GM23338 (cell line): ENCODE results near the gene PIGR. TPM values are rescaled to one million over a fixed set of nuclear protein-coding genes. Genes with fewer than 3 reads are reported as not detected.

ENCODE experiments used
- ATAC-seq: fragments of 200-7000 bp; cut with Tn5 transposase; 3 replicates; pipeline ENCODE4 v1.9.1; 2020
- DNase-seq: peaks from one replicate; pipeline ENCODE4 v3.0.0-alpha.2; 2015; ENCODE audit warnings: low spot score
- H2AFZ ChIP-seq: fragments of 200-600 bp; sonication (generic); 2 replicates; pipeline ENCODE4 v1.8.0; 2016; ENCODE audit warnings: antibody characterized with exemption, mild to moderate bottlenecking, moderate library complexity
- H3F3A ChIP-seq: fragments of 200-600 bp; sonication (generic); replicated peaks from 2 replicates; pipeline ENCODE4 v1.8.0; 2017; ENCODE audit warnings: antibody characterized with exemption, mixed run types, low read depth
- H3K27ac ChIP-seq: fragments of 200-600 bp; sonication (generic); 2 replicates; pipeline ENCODE4 v1.6.1; 2016; ENCODE audit warnings: low read depth
- H3K27me3 ChIP-seq: fragments of 200-600 bp; sonication (generic); 2 replicates; pipeline ENCODE4 v1.8.0; 2016; ENCODE audit warnings: mild to moderate bottlenecking, mixed run types, moderate library complexity; ENCODE audit not compliant: insufficient read depth
- H3K36me3 ChIP-seq: fragments of 200-600 bp; sonication (generic); 2 replicates; pipeline ENCODE4 v1.8.0; 2016; ENCODE audit warnings: mild to moderate bottlenecking; ENCODE audit not compliant: insufficient read depth
- H3K4me1 ChIP-seq: fragments of 200-600 bp; sonication (generic); 2 replicates; pipeline ENCODE4 v1.8.0; 2016; ENCODE audit warnings: mild to moderate bottlenecking, moderate library complexity; ENCODE audit not compliant: insufficient read depth
- H3K4me2 ChIP-seq: fragments of 200-600 bp; sonication (generic); 2 replicates; pipeline ENCODE4 v1.7.1; 2017; ENCODE audit warnings: mixed run types
- H3K4me3 ChIP-seq: fragments of 200-600 bp; sonication (generic); 2 replicates; pipeline ENCODE4 v1.6.1; 2016; ENCODE audit warnings: mixed run types
- H3K79me2 ChIP-seq: fragments of 200-600 bp; sonication (generic); replicated peaks from 2 replicates; pipeline ENCODE4 v1.8.0; 2017; ENCODE audit warnings: mild to moderate bottlenecking; ENCODE audit not compliant: insufficient read depth
- H3K9me2 ChIP-seq: fragments of 200-600 bp; sonication (generic); 2 replicates; pipeline ENCODE4 v1.8.0; 2017; ENCODE audit not compliant: insufficient read depth
- H4K20me1 ChIP-seq: fragments of 200-600 bp; sonication (generic); replicated peaks from 2 replicates; pipeline ENCODE4 v1.8.0; 2017; ENCODE audit warnings: mild to moderate bottlenecking; ENCODE audit not compliant: insufficient read depth
- H3K27ac Mint-ChIP-seq: 2 replicates; pipeline ENCODE4 v1.8.0; 2020; ENCODE audit warnings: inconsistent platforms, mild to moderate bottlenecking, moderate library complexity, mixed read lengths
- H3K27me3 Mint-ChIP-seq: 3 replicates; pipeline ENCODE4 v1.8.0; 2022; ENCODE audit warnings: low read depth, mild to moderate bottlenecking, moderate library complexity, mixed read lengths, inconsistent platforms; ENCODE audit not compliant: insufficient read depth, poor library complexity
- H3K36me3 Mint-ChIP-seq: 3 replicates; pipeline ENCODE4 v1.8.0; 2021; ENCODE audit warnings: low read depth, mild to moderate bottlenecking, inconsistent platforms, moderate library complexity, mixed read lengths
- H3K4me1 Mint-ChIP-seq: 3 replicates; pipeline ENCODE4 v1.8.0; 2020; ENCODE audit warnings: mild to moderate bottlenecking, inconsistent platforms, mixed read lengths
- H3K4me3 Mint-ChIP-seq: 3 replicates; pipeline ENCODE4 v1.8.0; 2021; ENCODE audit warnings: moderate library complexity, mild to moderate bottlenecking, inconsistent platforms, mixed read lengths
- H3K9me3 Mint-ChIP-seq: 3 replicates; pipeline ENCODE4 v1.8.0; 2020; ENCODE audit warnings: moderate library complexity, mild to moderate bottlenecking, inconsistent platforms, mixed read lengths
- CREB1 ChIP-seq: fragments of 250-450 bp; sonication (Bioruptor Pico); IDR thresholded peaks from 2 replicates; pipeline ENCODE4 v1.5.0; 2020; ENCODE audit warnings: low read depth, mild to moderate bottlenecking, moderate library complexity
- EZH2 ChIP-seq: fragments of 200-600 bp; sonication (generic); IDR thresholded peaks from one replicate; pipeline ENCODE4 v1.8.0; 2017; ENCODE audit warnings: antibody characterized with exemption, mild to moderate bottlenecking, low read depth; ENCODE audit not compliant: unreplicated experiment
- EZH2phosphoT487 ChIP-seq: fragments of 200-600 bp; sonication (generic); IDR thresholded peaks from one replicate; pipeline ENCODE4 v1.8.1; 2018; ENCODE audit warnings: antibody characterized with exemption; ENCODE audit not compliant: unreplicated experiment
- JUNB ChIP-seq: IDR thresholded peaks from one replicate; pipeline ENCODE4 v1.6.1; 2016; ENCODE audit warnings: antibody characterized with exemption; ENCODE audit not compliant: unreplicated experiment
- NANOG ChIP-seq: IDR thresholded peaks from 2 replicates; pipeline ENCODE4 v1.6.1; 2016; ENCODE audit warnings: antibody characterized with exemption, borderline replicate concordance
- POLR2AphosphoS5 ChIP-seq: IDR thresholded peaks from 2 replicates; pipeline ENCODE4 v1.6.1; 2016; ENCODE audit warnings: antibody characterized with exemption, low read depth
- REST ChIP-seq: IDR thresholded peaks from one replicate; pipeline ENCODE4 v1.6.1; 2018; ENCODE audit warnings: antibody characterized with exemption; ENCODE audit not compliant: unreplicated experiment
- STAT1 ChIP-seq: IDR thresholded peaks from one replicate; pipeline ENCODE4 v1.6.1; 2016; ENCODE audit warnings: antibody characterized with exemption; ENCODE audit not compliant: unreplicated experiment
- ZNF114 ChIP-seq: fragments of 250-450 bp; sonication (Bioruptor Pico); IDR thresholded peaks from 2 replicates; pipeline ENCODE4 v1.5.0; 2020; ENCODE audit warnings: mild to moderate bottlenecking, moderate library complexity
- ZNF462 ChIP-seq: fragments of 250-450 bp; sonication (Bioruptor Pico); IDR thresholded peaks from 2 replicates; pipeline ENCODE4 v1.5.0; 2020; ENCODE audit warnings: mild to moderate bottlenecking, moderate library complexity
- polyA plus RNA-seq: library from polyadenylated mRNA; unstranded; fragments of >200 nt; fragmentation: Nextera tagmentation; extraction: Ambion mirVana; gene quantifications from 2 replicates; pipeline ENCODE4 v1.2.1, GENCODE V29; 2016
- total RNA-seq: library from RNA; depleted of rRNA; stranded (reverse); fragments of >200 nt; shearing (Covaris generic); gene quantifications from 2 replicates; pipeline ENCODE4 v1.2.3, GENCODE V29; 2014

The PIGR gene
- total and polyA plus RNA-seq, 2 experiments from 2014 or later, result not detected

- TF ChIP-seq REST, result no peak
- no peak for TF ChIP-seq EZH2phosphoT487
Measured at GRCh38 chr1:206923009-206923960, 23.0 kb downstream of the PIGR start (continued).

- H3K79me2 ChIP-seq, result no peaks in the 10 kb centered on the region
- H3K27ac Mint-ChIP-seq, result no peak overlapping the region
- H3K27ac ChIP-seq, result no peak overlapping the region
- no peaks in the 10 kb centered on the region for H3K4me1 ChIP-seq
- no peaks in the 10 kb centered on the region for H4K20me1 ChIP-seq
- DNase-seq (no peak), ATAC-seq (no peak)
- H3K27me3 ChIP-seq, result no peaks in the 10 kb centered on the region
- no peaks in the 10 kb centered on the region for H3K4me1 Mint-ChIP-seq
- no peak overlapping the region for H3K4me3 Mint-ChIP-seq
- no peaks in the 10 kb centered on the region for H3F3A ChIP-seq
- peaks cover 2% of the 10 kb centered on the region for H3K27me3 Mint-ChIP-seq
- H3K9me2 ChIP-seq, result no peaks in the 10 kb centered on the region
- no peak overlapping the region for H2AFZ ChIP-seq
- no peaks in the 10 kb centered on the region for H3K9me3 Mint-ChIP-seq
- H3K36me3 ChIP-seq, result no peaks in the 10 kb centered on the region
- no peak overlapping the region for H3K4me2 ChIP-seq
- no peak overlapping the region for H3K4me3 ChIP-seq
- no peaks in the 10 kb centered on the region for H3K36me3 Mint-ChIP-seq
- TF ChIP-seq NANOG, result no peak
- TF ChIP-seq JUNB, result no peak
- no peak for TF ChIP-seq CREB1 (CRISPR knock-in tag)
- no peak for TF ChIP-seq ZNF462 (CRISPR knock-in tag)
- no peak for TF ChIP-seq POLR2AphosphoS5
- no peak for TF ChIP-seq REST
- TF ChIP-seq ZNF114, result no peak
- no peak for TF ChIP-seq EZH2
- no peak for TF ChIP-seq STAT1
Measured at GRCh38 chr1:206922524-206922923, 23.7 kb downstream of the PIGR start.
